ENCODE data around the gene LRP2. TPM values are rescaled to one million over a fixed set of nuclear protein-coding genes. Genes with fewer than 3 reads are reported as not detected.

The LRP2 gene
- total and polyA plus RNA-seq, 2 of the 8 experiments (the other 6 are each of a cell fraction or from before 2014, with no cell fraction given): 2.0 to 2.9 TPM

DNA sequence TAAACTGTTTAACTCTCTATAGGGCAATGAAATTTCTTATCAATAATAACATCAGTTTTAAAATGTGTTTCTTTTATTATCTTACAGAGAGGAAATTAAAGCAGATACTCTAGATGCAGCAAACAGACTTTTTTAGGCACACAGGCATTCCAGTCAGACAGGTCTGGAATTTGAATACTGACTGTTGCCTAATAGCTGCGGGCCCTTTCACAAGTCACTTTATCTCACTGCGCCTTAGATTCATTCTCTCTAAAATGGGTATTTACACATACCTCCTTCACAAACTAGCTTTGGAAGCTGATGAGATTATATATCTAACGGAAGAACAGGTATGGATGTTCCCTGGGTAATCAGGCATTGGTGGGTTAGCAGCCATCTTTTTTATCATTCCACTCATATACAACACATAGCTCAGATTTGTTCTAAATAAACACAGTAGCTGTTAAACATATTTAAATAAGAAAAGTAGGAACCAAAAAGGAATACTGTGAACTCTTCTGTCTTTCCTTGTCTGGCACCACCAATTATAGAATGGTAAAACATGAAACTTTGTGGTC is 104.2 kb downstream of the LRP2 start:
- no peaks in the 10 kb centered on the region for H3K27me3 ChIP-seq (replicated peaks in 1 of 4; ENCODE audit: control insufficient read depth in 3 of 4, extremely low read depth in 1 of 4, insufficient read depth in 3 of 4, low read length in 3 of 4)
- H3K23me2 ChIP-seq (ENCODE audit: low read depth, low read length): no peaks in the 10 kb centered on the region
- no peak overlapping the region for H3K27ac ChIP-seq (ENCODE audit: low read depth, low read length)
- no peak overlapping the region for H4K8ac ChIP-seq (ENCODE audit: extremely low read depth, insufficient read depth, low read length)
- no peak overlapping the region for H2BK5ac ChIP-seq (ENCODE audit: low read depth, low read length)
- H3K14ac ChIP-seq (ENCODE audit: insufficient read length): no peak overlapping the region
- DNase-seq (ENCODE audit: low read depth in 1 of 2, low spot score in 2 of 2): no peak
- no peak overlapping the region for H2BK15ac ChIP-seq (ENCODE audit: low read length)
- no peaks in the 10 kb centered on the region for H3K9me3 ChIP-seq (ENCODE audit: insufficient read depth in 2 of 2, low read depth in 1 of 2, low read length in 1 of 2)
- H3K79me1 ChIP-seq (ENCODE audit: low read depth, low read length): no peaks in the 10 kb centered on the region
- POLR2A ChIA-PET (ENCODE audit: partially characterized antibody): interaction anchor here (0.6 kb wide), 1 partner anchor 72 kb away, joined by 3 read pairs; no protein-coding TSS in a partner anchor
- no peak overlapping the region for H2AFZ ChIP-seq (ENCODE audit: low read length)
- H3K4ac ChIP-seq (replicated peaks; ENCODE audit: insufficient read length, low read depth, low read length): no peak overlapping the region
- H3K4me1 ChIP-seq (replicated peaks in 1 of 4; ENCODE audit: control insufficient read depth in 3 of 4, insufficient read depth in 4 of 4, low read length in 3 of 4): peaks cover 0 to 4% (median 0%) of the 10 kb centered on the region in 4 experiments; a peak in 1 of 7 replicates
- H2BK20ac ChIP-seq (ENCODE audit: low read length): no peak overlapping the region
- no peak overlapping the region for H3K9ac ChIP-seq (replicated peaks in 1 of 4; ENCODE audit: extremely low read depth in 1 of 4, low read depth in 3 of 4, low read length in 3 of 4)
- H3K18ac ChIP-seq (ENCODE audit: extremely low read depth, low read length): no peak overlapping the region
- no peak overlapping the region for H2BK12ac ChIP-seq (ENCODE audit: low read depth, low read length)
- no peak overlapping the region for H2AK5ac ChIP-seq (ENCODE audit: low read depth, low read length)
- H3K36me3 ChIP-seq (ENCODE audit: control insufficient read depth in 2 of 4, insufficient read depth in 4 of 4, low read length in 3 of 4): no peaks in the 10 kb centered on the region
- H3K56ac ChIP-seq (replicated peaks; ENCODE audit: insufficient read length, low read depth, low read length): no peak overlapping the region
- no peaks in the 10 kb centered on the region for H3K79me2 ChIP-seq (ENCODE audit: control insufficient read depth in 1 of 2, insufficient read depth in 2 of 2, low read length in 2 of 2)
- no peak overlapping the region for H4K91ac ChIP-seq (replicated peaks; ENCODE audit: insufficient read length, low read length)
- H3K4me2 ChIP-seq (ENCODE audit: insufficient read depth in 1 of 2, low read depth in 2 of 2, low read length in 2 of 2): no peak overlapping the region; a peak in 1 of 4 replicates
- H3K23ac ChIP-seq (ENCODE audit: insufficient read length): no peak overlapping the region
- no peak overlapping the region for H2BK120ac ChIP-seq (replicated peaks; ENCODE audit: low read depth, low read length)
- H3K4me3 ChIP-seq (ENCODE audit: extremely low read depth in 1 of 4, insufficient read depth in 2 of 4, low read depth in 3 of 4, low read length in 4 of 4): no peak overlapping the region
- no peak overlapping the region for H4K5ac ChIP-seq (ENCODE audit: insufficient read length, low read depth, low read length)
- 75% methylated on average over 3 of the region's 3 CpGs; no CpG with 5 or more reads in 1 of the 2 experiments for WGBS, 2 experiments (ENCODE audit: extremely low coverage in 1 of 2, insufficient coverage in 1 of 2, insufficient read length in 1 of 2, insufficient replicate concordance in 2 of 2, low coverage in 1 of 2, low lambda C conversion rate in 2 of 2, missing lambda C conversion rate in 1 of 2)
- no peak for FAIRE-seq
- CTCF ChIA-PET (ENCODE audit: partially characterized antibody): interaction anchor here (0.9 to 1.4 kb wide), 4 partner anchors 10 to 106 kb away, joined by 3 to 6 read pairs (median 4); no protein-coding TSS in a partner anchor
- TF ChIP-seq JUND (IDR thresholded peaks at IDR 0.05; ENCODE audit: low read length): no peak
- TF ChIP-seq CEBPB (IDR thresholded peaks at IDR 0.05; ENCODE audit: low read depth, low read length): peak; percentile 89
- no peaks in the 10 kb centered on the region for H4K20me1 ChIP-seq (replicated peaks in 1 of 2; ENCODE audit: control insufficient read depth in 1 of 2, insufficient read depth in 2 of 2, low read length in 2 of 2)

All from H1 (cell line).